ENCODE data around the gene LAMP1.
"Not testable (repeated sequence)": the region's sequence is repeated elsewhere in the genome, so short reads cannot be mapped to it uniquely, and the experiment has no call there.

LAMP1 gene

DNA sequence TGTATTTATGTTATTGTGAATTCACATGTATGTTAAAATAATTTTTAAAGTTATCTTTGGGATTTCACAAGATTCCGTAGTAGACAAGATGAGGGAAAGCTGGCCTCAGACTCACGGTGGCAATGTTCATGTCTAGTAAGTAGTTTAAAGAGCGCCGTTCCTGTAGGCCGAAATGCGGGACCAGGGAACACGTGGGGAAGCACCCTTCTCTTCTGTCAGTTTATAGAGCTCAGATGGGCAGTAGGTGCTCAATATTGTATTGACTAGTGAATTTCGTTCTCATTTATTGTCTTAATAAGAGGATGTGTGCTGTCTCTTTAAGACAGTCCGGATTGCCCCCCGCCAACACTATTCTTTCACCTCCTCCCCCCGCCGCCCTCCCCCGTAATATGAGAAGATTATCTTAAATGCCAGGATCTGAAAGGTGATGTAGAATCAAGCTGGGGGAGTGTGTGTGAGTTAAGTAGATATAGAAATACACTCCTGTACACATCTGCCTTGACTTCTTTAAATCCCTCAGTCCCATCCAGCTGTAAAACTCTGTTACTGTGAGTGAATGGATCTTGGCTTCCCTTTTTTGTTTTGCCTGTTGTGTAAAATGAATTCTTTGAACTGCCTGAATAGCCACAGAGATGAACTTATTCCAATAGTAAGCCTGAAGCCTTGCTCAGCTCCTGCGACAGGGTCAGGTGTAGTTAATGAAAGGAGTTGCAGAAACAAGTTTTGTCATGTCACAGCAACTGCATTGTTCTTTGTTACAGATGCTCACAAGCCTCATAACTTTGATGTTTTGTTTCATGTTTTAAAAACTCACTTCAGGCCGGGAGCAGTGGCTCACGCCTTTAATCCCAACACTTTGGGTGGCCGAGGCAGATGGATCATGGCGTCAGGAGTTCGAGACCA, 1.3 kb downstream of the LAMP1 start:
- no peak for DNase-seq

DNA sequence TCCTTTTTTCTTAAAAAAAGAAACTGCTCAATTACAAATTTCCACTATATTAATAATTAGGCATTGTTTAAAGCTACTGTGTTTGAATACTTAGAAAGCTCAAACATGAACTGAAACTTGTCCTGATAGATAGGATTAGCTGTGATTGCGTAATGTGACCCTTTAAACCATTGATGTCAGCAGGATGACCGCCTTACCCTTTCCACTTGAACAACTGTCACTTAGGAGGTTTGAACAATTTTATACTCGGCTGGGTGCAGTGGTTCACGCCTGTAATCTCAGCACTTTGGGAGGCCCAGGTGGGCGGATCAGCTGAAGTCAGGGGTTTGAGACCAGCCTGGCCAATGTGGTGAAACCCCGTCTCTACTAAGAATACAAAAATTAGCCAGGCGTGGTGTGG, 2.9 kb downstream of the LAMP1 start:
- no peak for DNase-seq

DNA sequence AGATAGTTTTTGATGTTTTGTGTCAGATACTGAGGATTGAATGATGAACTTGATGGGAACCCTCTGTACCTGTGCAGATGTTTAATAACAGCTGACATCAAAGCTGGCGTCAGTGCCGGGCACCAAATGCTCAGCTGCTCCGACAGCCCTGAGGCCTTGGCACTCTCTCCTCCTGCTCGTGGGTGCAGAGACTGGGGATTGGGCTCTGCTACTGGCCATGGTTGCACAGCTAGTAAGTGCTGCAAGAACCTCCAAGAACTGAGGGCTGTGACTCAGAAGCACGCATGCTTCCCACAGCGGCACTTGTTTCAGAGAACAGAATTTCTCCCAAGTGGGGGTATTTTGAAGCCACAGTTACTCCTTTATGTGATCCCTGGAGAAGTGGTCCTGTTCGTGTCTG, 5.9 kb downstream of the LAMP1 start:
- no peak for DNase-seq

DNA sequence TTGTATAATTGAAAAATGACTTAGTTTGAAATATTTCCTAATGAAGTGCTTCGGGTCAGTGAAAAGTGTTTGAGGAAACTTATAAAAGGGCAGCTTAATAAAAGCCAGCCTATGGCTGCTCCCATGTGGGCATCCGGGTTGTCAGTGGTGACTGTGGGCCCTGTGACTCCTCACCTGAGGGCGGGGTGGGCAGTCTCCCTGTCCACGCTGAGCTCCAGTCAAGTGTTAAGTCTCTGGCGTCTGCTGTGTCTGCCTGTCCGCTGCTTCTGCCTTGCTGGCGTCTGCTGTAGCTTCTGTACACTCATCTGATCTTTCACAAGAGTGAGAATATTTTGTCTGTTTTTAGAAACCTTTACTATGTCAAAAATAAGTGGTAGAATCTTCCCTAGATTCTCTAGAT, 7.1 kb downstream of the LAMP1 start:
- DNase-seq = no peak

DNA sequence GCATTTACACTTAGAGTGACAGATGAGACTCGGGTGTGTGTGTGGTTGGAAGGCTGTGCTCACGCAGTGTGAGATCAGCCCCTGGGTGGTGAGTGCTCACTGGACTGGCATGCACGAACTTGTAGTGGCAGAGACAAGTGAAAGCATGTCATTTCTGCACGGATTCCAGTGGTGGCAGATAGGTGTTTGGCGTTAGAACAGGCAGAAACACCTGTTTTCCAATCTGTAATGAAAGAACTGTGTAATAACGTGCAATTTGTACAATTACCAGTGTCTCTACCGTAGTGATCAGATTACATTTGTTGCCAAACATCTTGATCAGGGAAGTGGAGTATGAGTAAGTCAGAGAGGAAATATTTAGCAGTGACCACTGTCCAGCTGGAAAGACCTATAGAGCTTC, 8.2 kb downstream of the LAMP1 start:
- no peak for DNase-seq

DNA sequence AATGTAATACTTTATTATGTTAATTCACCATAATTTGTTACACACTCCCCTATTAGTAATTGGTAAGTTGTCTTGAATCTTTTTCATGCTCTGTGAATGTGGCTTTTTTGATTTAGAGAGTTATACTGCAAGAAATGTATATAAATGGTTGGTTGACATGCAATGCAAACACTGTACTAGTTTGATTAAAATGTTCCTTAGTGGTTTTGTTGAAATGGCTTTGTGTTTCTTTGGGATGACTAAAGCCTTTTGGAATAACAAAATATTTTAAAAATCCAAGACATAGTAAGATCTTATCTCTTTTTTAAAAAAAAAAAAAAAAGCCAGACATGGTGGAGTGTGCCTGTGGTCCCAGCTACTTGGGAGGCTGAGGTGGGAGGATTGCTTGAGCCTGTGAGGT, 10.5 kb downstream of the LAMP1 start:
- DNase-seq = no peak

DNA sequence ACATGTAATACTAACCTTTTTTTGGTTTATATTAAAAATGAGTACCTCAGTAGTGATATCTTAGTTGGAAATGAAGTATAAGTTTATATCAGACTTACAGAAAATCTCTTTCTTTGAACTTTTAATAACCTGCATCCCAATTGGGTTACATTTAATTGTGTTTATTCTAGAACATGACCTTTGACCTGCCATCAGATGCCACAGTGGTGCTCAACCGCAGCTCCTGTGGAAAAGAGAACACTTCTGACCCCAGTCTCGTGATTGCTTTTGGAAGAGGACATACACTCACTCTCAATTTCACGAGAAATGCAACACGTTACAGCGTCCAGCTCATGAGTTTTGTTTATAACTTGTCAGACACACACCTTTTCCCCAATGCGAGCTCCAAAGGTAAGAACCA, 12.4 kb downstream of the LAMP1 start:
- no peak for DNase-seq

DNA sequence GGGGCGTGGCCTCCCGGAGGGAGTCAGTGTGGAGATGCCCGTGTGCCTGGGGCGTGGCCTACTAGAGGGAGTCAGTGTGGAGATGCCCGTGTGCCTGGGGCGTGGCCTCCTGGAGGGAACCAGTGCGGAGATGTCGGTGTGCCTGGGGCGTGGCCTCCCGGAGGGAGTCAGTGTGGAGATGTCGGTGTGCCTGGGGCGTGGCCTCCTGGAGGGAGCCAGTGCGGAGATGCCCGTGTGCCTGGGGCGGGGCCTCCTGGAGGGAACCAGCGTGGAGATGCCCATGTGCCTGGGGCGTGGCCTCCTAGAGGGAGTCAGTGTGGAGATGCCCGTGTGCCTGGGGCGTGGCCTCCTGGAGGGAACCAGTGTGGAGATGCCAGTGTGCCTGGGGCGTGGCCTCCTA, 17.1 kb downstream of the LAMP1 start:
- DNase-seq = not testable (repeated sequence)

DNA sequence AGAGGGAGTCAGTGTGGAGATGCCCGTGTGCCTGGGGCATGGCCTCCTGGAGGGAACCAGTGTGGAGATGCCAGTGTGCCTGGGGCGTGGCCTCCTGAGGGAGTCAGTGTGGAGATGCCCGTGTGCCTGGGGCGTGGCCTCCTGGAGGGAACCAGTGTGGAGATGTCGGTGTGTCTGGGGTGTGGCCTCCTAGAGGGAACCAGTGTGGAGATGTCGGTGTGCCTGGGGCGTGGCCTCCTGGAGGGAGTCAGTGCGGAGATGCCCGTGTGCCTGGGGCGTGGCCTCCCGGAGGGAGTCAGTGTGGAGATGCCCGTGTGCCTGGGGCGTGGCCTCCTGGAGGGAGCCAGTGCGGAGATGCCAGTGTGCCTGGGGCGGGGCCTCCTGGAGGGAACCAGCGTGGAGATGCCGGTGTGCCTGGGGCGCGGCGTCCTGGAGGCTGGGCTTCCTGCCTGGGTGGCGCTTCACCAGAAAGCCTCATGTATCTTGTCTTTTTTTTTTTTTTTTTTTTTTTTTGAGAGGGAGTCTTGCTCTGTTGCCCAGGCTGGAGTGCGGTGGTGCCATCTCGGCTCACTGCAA, 17.9 kb downstream of the LAMP1 start:
- DNase-seq = not testable (repeated sequence)

DNA sequence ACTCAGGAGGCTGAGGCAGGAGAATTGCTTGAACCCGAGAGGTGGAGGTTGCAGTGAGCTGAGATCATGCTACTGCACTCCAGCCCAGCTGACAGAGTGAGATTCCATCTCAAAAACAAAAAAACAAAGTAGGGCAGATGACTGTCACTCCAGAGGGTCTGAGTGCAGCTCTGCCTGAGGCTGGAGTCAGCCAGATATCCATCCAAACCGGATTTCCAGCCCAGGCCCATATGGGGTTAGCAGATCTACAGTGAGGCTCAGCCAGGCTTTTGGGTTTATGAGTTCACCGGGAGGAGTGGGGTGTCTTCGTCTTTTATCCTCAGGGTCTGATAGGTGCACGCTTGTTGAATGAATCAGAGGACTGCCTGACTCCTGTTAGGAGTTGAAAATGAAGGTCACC, 19.0 kb downstream of the LAMP1 start:
- DNase-seq = no peak

DNA sequence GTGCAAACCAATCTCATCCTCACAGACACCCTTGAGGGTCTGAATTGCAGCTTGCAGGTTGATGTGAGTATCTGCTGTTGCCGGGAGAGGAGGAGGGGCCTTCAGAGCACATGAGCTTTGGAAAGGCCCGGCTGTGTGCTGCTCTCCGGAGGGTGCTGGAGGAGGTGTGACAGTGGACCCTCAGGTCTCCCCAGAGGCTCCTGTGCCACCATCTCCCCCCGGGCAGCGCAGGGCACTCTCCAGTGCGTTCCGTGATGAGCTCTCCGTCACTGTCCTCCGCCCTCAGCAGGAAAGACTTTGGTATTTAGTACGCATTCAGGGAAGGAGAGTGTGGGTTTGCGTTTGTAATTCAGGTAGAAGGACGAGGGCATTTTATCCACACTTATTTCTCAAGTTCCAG, 20.0 kb downstream of the LAMP1 start:
- no peak for DNase-seq

DNA sequence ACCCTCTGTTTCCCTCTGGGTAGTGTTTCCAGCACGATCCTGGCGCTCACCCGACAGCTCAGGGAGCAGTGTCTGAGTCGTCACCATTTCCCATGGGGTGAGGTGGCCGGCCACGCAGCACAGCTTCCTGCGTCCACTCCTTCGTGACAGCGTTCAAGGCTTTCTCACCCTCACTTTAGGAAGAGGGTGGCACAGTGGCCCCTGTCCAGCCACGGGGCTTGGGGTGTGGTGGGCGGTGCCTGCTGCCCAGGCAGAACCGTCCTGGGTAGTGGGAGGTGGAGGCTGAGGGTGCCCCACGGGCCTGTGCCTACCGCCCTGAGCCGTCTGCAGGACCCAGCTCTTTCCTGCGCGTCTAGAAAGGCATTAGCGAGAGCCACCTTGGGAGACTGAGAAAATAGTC, 21.9 kb downstream of the LAMP1 start:
- no peak for DNase-seq

DNA sequence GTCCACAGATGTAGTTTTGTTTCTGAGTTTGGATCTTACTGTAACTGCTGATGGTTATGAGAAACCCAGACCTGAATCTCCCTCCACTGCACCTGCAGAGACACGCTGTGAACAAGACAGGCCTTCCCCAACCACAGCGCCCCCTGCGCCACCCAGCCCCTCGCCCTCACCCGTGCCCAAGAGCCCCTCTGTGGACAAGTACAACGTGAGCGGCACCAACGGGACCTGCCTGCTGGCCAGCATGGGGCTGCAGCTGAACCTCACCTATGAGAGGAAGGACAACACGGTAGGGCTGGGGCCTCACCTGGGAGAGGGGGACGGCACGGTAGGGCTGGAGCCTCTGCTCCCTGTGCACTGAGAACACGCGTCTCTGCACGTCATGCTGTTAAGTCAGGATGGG, 22.3 kb downstream of the LAMP1 start:
- no peak for DNase-seq

DNA sequence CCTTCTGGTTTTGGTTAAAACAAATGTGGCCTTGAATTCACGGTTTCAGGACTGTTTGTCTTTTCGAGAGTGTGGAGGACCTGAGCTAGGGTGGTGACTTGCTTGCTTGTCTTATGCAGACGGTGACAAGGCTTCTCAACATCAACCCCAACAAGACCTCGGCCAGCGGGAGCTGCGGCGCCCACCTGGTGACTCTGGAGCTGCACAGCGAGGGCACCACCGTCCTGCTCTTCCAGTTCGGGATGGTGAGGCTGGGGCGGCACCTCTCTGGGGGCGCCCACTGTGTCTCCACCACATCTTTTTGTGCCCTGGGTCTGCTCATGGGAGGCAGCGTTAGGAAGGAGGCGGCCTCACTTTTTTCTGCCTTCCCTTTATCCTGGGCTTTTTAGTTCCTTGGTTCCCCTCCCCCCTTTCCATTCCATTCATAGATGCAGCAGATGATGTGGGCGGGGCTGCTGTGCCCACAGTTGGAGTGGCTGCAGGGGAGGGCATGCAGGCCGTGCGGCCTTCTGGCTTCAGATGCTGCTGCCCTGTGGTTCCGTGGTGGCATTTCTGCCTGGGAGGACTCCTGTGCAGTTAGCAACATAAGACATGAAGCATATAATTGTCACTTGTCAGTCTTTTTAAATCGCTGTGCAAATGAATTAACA, 23.3 kb downstream of the LAMP1 start:
- DNase-seq = no peak

DNA sequence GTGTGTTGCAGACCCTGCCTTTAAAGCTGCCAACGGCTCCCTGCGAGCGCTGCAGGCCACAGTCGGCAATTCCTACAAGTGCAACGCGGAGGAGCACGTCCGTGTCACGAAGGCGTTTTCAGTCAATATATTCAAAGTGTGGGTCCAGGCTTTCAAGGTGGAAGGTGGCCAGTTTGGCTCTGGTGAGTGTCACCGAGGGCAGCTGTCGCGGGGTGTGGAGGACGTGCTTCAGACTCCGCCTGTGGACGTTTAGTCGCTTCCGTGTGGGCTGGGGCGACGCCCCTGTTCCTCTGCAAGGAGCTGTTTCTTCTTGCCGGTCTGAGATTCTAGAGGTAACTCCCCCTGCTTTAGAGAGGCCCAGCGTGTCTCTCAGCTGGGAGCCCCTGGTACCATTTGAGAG, 24.5 kb downstream of the LAMP1 start:
- DNase-seq = no peak

DNA sequence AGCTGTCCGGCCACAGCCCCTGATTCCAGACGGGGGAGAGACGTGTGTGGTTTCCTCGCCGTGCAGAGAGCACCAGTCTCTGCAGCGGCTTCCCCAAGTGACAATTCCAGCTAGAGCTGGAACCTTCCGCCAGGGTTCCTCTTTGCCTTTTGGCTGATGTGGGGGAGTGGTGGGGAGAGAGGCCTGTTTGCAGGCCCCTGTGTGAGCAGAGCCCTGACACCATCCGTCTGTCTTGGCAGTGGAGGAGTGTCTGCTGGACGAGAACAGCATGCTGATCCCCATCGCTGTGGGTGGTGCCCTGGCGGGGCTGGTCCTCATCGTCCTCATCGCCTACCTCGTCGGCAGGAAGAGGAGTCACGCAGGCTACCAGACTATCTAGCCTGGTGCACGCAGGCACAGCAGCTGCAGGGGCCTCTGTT, 25.0 kb downstream of the LAMP1 start:
- DNase-seq = no peak

DNA sequence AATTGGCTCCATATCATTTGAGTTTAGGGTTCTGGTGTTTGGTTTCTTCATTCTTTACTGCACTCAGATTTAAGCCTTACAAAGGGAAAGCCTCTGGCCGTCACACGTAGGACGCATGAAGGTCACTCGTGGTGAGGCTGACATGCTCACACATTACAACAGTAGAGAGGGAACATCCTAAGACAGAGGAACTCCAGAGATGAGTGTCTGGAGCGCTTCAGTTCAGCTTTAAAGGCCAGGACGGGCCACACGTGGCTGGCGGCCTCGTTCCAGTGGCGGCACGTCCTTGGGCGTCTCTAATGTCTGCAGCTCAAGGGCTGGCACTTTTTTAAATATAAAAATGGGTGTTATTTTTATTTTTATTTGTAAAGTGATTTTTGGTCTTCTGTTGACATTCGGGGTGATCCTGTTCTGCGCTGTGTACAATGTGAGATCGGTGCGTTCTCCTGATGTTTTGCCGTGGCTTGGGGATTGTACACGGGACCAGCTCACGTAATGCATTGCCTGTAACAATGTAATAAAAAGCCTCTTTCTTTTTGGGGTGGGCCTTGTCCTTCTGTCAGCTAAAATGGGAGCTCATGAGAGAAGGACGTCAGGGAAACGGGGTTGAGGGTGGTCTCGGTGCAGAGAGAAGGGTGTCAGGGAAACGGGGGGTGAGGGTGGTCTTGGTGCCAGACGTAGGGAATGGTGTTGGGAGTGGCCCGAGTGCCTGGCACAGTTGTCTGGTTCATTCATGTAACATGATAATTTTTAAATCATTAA, 26.0 kb downstream of the LAMP1 start:
- DNase-seq = no peak

DNA sequence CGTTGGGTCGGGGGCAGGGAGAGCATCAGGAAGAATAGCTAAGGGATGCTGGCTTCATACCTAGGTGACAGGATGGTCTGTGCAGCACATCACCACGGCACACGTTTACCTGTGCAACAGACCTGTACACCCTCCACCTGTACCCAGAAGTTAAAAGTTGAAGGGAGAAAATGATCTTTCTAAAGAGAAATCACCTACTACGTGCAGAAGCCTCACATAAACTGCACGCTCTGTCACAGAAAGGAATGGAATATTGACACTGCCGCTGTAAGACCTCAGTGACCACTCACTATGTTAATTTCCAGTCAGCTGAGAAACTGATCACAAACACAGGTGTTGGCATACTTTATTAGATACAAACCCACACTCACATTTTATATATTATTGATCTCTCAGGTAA, 26.8 kb downstream of the LAMP1 start:
- no peak for DNase-seq

DNA sequence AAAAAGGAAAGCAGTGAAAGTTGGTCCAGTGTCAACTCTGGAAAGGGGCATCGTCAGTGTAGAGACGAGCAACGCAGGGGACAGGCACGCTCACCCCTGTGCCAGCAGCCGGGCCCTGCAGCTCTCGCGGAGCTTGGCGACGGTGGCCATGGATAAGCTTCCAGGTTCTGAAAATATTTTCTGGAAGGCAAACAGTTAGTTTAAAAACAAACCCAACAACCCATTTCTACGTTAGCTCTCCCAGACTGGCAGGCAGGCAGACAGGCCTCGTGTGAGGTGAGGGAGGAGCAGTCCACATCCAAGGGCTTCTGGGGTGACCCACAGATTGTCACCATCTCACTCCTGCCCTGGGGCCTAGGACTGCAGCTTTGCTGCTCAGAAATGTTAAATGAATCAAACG, 27.4 kb downstream of the LAMP1 start:
- no peak for DNase-seq

DNA sequence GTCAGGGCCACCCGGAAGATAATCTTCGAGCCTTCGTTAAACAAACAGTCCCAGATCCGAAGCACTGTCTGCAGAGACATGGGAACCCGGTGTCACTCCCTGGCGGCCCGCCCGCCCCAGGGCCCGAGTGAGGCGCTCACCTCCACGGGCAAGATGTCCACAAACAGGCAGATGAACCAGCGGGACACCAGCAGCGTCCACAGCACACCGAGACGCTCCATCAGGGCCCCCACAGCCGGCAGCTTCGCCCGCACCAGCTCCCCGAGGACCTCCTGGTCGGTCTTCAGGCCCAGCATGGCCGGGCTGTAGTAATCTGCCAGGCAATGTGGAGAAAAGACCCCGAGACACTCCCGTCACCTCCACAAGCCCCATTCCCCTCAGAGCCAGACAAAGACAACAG, 28.7 kb downstream of the LAMP1 start:
- no peak for DNase-seq

DNA sequence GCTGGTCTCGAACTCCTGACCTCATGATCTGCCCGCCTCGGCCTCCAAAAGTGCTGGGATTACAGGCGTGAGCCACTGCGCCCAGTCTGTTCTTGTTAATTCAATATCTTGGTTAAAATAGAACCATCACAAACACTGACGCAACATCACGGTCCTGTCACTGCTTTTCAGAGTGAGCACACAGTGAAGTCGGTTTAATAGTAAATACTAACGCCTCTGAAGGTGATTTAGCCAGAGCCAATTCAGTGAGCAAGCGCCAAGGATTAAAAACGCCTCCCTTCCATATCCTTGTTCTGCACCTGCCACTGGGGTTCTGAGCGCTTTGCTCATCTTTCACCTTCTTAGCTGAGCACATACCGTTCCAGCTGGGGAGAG, 30.3 kb downstream of the LAMP1 start:
- no peak for DNase-seq

DNA sequence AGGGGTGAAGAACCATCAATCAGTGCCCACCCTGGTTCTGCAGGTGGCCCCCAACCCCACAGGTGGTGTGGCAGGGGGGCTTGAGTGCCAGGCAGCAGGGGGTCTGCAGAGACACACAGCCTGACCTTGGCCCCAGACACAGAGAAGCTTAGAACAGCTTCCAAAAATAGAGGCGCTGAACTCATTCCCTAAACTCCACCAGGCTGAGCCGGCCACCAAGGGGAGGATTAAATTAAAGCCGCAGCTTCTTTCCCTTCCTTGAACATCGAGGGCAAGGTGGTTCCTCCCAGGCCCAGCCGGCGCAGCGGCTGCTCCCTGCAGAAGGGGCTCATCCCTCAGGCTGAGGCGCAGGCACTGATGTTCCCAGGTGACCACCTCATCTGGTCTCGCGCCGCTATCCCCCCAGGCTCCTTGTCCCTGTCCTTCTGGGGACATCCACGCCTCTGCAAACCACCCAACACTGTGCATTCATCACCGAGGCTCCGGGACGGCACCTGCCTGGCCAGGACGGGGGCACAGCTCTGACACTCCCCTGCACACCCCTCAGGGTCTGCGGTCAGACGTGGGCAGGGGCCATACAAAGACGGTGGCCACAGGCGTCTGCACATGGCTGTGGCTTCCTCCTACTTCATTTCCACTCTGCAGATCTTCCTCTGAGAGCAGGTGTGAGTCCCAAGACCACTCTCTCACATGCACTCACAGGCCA, 30.9 kb downstream of the LAMP1 start:
- no peak for DNase-seq

DNA sequence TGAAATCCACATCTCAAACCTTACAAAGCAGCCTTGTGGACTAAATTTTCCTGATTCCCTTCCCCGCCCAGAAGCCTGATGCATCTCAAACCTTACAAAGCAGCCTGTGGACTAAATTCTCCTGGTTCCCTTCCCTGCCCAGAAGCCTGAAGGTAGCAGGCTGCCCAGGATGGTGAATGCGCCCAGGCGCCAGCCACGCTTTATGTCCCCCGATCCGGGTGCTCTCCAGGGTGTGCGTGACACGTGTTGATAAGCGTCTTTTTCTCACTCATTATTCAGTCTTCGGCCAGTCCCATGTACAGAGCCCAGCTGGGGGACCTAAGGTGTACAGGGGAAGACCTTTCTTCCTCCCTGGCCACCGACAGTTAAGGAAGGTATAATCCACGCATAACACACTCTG, 31.8 kb downstream of the LAMP1 start:
- DNase-seq = no peak
